NCI-H345 treated with DMSO at 0.1 percent for 48 hours (cell line): ENCODE results near the gene SBK3.

Experiments
- DNase-seq: peaks from one replicate; lab custom pipeline; 2025; ENCODE audit not compliant: unreplicated experiment; lab: John Stamatoyannopoulos, UW

Gene SBK3

GRCh38 chr19:55491546-55492360 is 53.6 kb downstream of the SBK3 start:
- DNase-seq, result no peak
